UCSD-AML1 (cell line): ENCODE results near the gene RUFY1.
"Not testable (repeated sequence)": the region's sequence is repeated elsewhere in the genome, so short reads cannot be mapped to it uniquely, and the experiment has no call there.

Source experiments
- DNase-seq: peaks from one replicate; lab custom pipeline; 2025; ENCODE audit not compliant: unreplicated experiment; lab: John Stamatoyannopoulos, UW

Gene RUFY1

GRCh38 chr5:179620293-179620692 lies 69.9 kb downstream of the RUFY1 start:
- no peak for DNase-seq

GRCh38 chr5:179620703-179621350 lies 70.5 kb downstream of the RUFY1 start:
- DNase-seq: no peak

- DNase-seq: no peak
Measured at GRCh38 chr5:179621551-179622214, 71.3 kb downstream of the RUFY1 start.

- DNase-seq: peak; percentile 99
Measured at GRCh38 chr5:179623003-179623905, 72.9 kb downstream of the RUFY1 start, which contains the start of gene HNRNPH1. HNRNPH1 (minus strand) TSS chr5:179623671; CDS start chr5:179623133, 538 bp downstream.

GRCh38 chr5:179623906-179624741 lies 73.8 kb downstream of the RUFY1 start:
- no peak for DNase-seq

- DNase-seq: no peak
Measured at GRCh38 chr5:179624841-179625271, 74.5 kb downstream of the RUFY1 start.

GRCh38 chr5:179633501-179634369 lies 83.4 kb downstream of the RUFY1 start:
- DNase-seq: not testable (repeated sequence)

- not testable (repeated sequence) for DNase-seq
Measured at GRCh38 chr5:179634370-179635172, 84.2 kb downstream of the RUFY1 start.

GRCh38 chr5:179639296-179639695 lies 88.9 kb downstream of the RUFY1 start:
- DNase-seq: not testable (repeated sequence)

- DNase-seq: not testable (repeated sequence)
Measured at GRCh38 chr5:179641745-179642144, 91.4 kb downstream of the RUFY1 start.

GRCh38 chr5:179642626-179643025 lies 92.3 kb downstream of the RUFY1 start:
- not testable (repeated sequence) for DNase-seq

- DNase-seq: not testable (repeated sequence)
Measured at GRCh38 chr5:179643141-179643920, 93.0 kb downstream of the RUFY1 start.

GRCh38 chr5:179644766-179645165 lies 94.4 kb downstream of the RUFY1 start:
- DNase-seq: not testable (repeated sequence)

GRCh38 chr5:179648410-179648809 lies 98.1 kb downstream of the RUFY1 start:
- no peak for DNase-seq

GRCh38 chr5:179649166-179649703 lies 98.9 kb downstream of the RUFY1 start:
- not testable (repeated sequence) for DNase-seq

- DNase-seq: not testable (repeated sequence)
Measured at GRCh38 chr5:179650245-179650644, 99.9 kb downstream of the RUFY1 start.

- DNase-seq: not testable (repeated sequence)
Measured at GRCh38 chr5:179653135-179653534, 102.8 kb downstream of the RUFY1 start.
